SK-N-SH (cell line): ENCODE measurements around the gene SORL1. TPM values are rescaled to one million over a fixed set of nuclear protein-coding genes. Genes with fewer than 3 reads are reported as not detected.

ENCODE experiments used
- CTCF ChIA-PET: fragments of 300-600, 350-600 bp; formaldehyde crosslinking; extraction: SDS; loops from one replicate; lab custom pipeline; 2021; lab: Yijun Ruan, JAX
- POLR2A ChIA-PET: fragments of 350-600 bp; sonication (Branson Sonifier 250); formaldehyde crosslinking; extraction: SDS; loops from one replicate; lab custom pipeline; 2020; ENCODE audit warnings: antibody characterized with exemption, inconsistent platforms; lab: Yijun Ruan, JAX
- DNase-seq: peaks from one replicate; pipeline ENCODE4 v3.0.0; 2012
- H2AFZ ChIP-seq: fragments of 200-600 bp; sonication (generic); 2 replicates; pipeline ENCODE4 v1.8.1; 2016; ENCODE audit warnings: antibody characterized with exemption, mild to moderate bottlenecking, low read depth
- H3F3A ChIP-seq: fragments of 200-600 bp; sonication (generic); replicated peaks from 2 replicates; pipeline ENCODE3; 2016; ENCODE audit warnings: antibody characterized with exemption, mild to moderate bottlenecking; ENCODE audit not compliant: insufficient read depth
- H3K27ac ChIP-seq, 2 experiments: fragments of 200-500 bp in 1 of 2; fragments of 200-600 bp in 1 of 2; sonication (Bioruptor generic) in 1 of 2; sonication (generic), shearing (Covaris generic) in 1 of 2; 2 replicates each; pipeline versions ENCODE4 v1.5.1 to v1.6.1; 2014 to 2016; ENCODE audit warnings: low read depth in 2 of 2, inconsistent platforms in 1 of 2, low read length in 1 of 2, mild to moderate bottlenecking in 1 of 2, mixed read lengths in 1 of 2
- H3K27me3 ChIP-seq: fragments of 200-600 bp; sonication (generic), shearing (Covaris generic); 2 replicates; pipeline ENCODE4 v1.6.1; 2016; ENCODE audit warnings: mixed run types; ENCODE audit not compliant: insufficient read depth
- H3K36me3 ChIP-seq, 2 experiments: fragments of 200-500 bp in 1 of 2; fragments of 200-600 bp in 1 of 2; sonication (Bioruptor generic) in 1 of 2; sonication (generic) in 1 of 2; replicated peaks in 1 of 2; 2 replicates each; pipeline versions ENCODE3 to v1.5.1; 2014 to 2016; ENCODE audit warnings: low read length in 1 of 2, mild to moderate bottlenecking in 1 of 2; ENCODE audit not compliant: insufficient read depth in 2 of 2, control insufficient read depth in 1 of 2
- H3K4me1 ChIP-seq, 2 experiments: fragments of 200-500 bp in 1 of 2; fragments of 200-600 bp in 1 of 2; sonication (Bioruptor generic) in 1 of 2; sonication (generic), shearing (Covaris generic) in 1 of 2; 2 replicates each; pipeline versions ENCODE4 v1.5.1 to v1.6.1; 2014 to 2016; ENCODE audit warnings: low read depth in 1 of 2, low read length in 1 of 2, mixed run types in 1 of 2; ENCODE audit not compliant: insufficient read depth in 2 of 2, control insufficient read depth in 1 of 2
- H3K4me2 ChIP-seq: fragments of 200-600 bp; sonication (generic), shearing (Covaris generic); 2 replicates; pipeline ENCODE4 v1.6.1; 2017; ENCODE audit warnings: mixed run types
- H3K4me3 ChIP-seq, 2 experiments: fragments of 200-500 bp in 1 of 2; fragments of 200-600 bp in 1 of 2; sonication (Bioruptor generic) in 1 of 2; sonication (generic), shearing (Covaris generic) in 1 of 2; 2 replicates each; pipeline versions ENCODE4 v1.5.1 to v1.8.1; 2014 to 2016; ENCODE audit warnings: low read depth in 2 of 2, inconsistent platforms in 1 of 2, low read length in 1 of 2, mild to moderate bottlenecking in 1 of 2, mixed read lengths in 1 of 2, moderate library complexity in 1 of 2
- H3K79me2 ChIP-seq: fragments of 200-600 bp; sonication (generic); 2 replicates; pipeline ENCODE4 v1.8.1; 2017; ENCODE audit warnings: mild to moderate bottlenecking; ENCODE audit not compliant: insufficient read depth
- H3K9ac ChIP-seq: fragments of 200-600 bp; sonication (generic); 2 replicates; pipeline ENCODE4 v1.6.1; 2017; ENCODE audit warnings: mixed run types
- H3K9me2 ChIP-seq: fragments of 200-600 bp; sonication (generic); 2 replicates; pipeline ENCODE4 v1.6.1; 2017; ENCODE audit warnings: mixed run types
- H3K9me3 ChIP-seq: fragments of 200-600 bp; sonication (generic); 2 replicates; pipeline ENCODE4 v1.6.1; 2017; ENCODE audit warnings: mixed run types, mild to moderate bottlenecking, moderate library complexity
- H4K20me1 ChIP-seq: fragments of 200-600 bp; sonication (generic); 2 replicates; pipeline ENCODE4 v1.6.1; 2017; ENCODE audit warnings: mild to moderate bottlenecking, mixed run types; ENCODE audit not compliant: insufficient read depth
- CHD2 ChIP-seq: fragments of 150-350 bp; IDR thresholded peaks from 2 replicates; pipeline ENCODE4 v1.6.1; 2018; ENCODE audit warnings: low read length; ENCODE audit not compliant: partially characterized antibody
- CTCF ChIP-seq: fragments of 200-600 bp; sonication (generic); IDR thresholded peaks from 2 replicates; pipeline ENCODE4 v1.6.1; 2017; ENCODE audit warnings: antibody characterized with exemption, mild to moderate bottlenecking, moderate library complexity
- ELF1 ChIP-seq: IDR thresholded peaks from 2 replicates; pipeline ENCODE4 v1.4.0; 2012
- FOXJ3 ChIP-seq: sonication (generic); formaldehyde crosslinking; IDR thresholded peaks from 2 replicates; pipeline ENCODE4 v1.5.1; 2020; ENCODE audit warnings: mild to moderate bottlenecking, missing genetic modification reagents
- GABPA ChIP-seq: IDR thresholded peaks from 2 replicates; pipeline ENCODE4 v1.4.0; 2012; ENCODE audit warnings: low read depth, mild to moderate bottlenecking
- GATA2 ChIP-seq: sonication (generic); formaldehyde crosslinking; IDR thresholded peaks from 2 replicates; pipeline ENCODE4 v1.5.0; 2020; ENCODE audit warnings: mild to moderate bottlenecking, missing genetic modification reagents
- IRF3 ChIP-seq: fragments of 150-350 bp; IDR thresholded peaks from 2 replicates; pipeline ENCODE4 v1.6.1; 2016; ENCODE audit warnings: mild to moderate bottlenecking, low read depth, low read length
- JUND ChIP-seq: IDR thresholded peaks from 2 replicates; pipeline ENCODE4 v1.4.0; 2012
- MXI1 ChIP-seq: IDR thresholded peaks from 2 replicates; pipeline ENCODE4 v1.6.1; 2012; ENCODE audit warnings: mild to moderate bottlenecking, low read depth, low read length, improper control_type of control experiment
- NRF1 ChIP-seq: IDR thresholded peaks from 2 replicates; pipeline ENCODE4 v1.6.1; 2012; ENCODE audit warnings: low read depth, mild to moderate bottlenecking, low read length
- RCOR1 ChIP-seq: fragments of 150-350 bp; IDR thresholded peaks from 2 replicates; pipeline ENCODE4 v1.6.1; 2017; ENCODE audit warnings: antibody characterized with exemption, low read length
- RXRA ChIP-seq: IDR thresholded peaks from 2 replicates; pipeline ENCODE4 v1.4.0; 2012; ENCODE audit warnings: low read depth, mild to moderate bottlenecking, borderline replicate concordance
- TAF1 ChIP-seq: IDR thresholded peaks from 2 replicates; pipeline ENCODE4 v1.6.1; 2012; ENCODE audit warnings: low read depth, mild to moderate bottlenecking, low read length, moderate library complexity, borderline replicate concordance
- USF2 ChIP-seq: fragments of 150-350 bp; IDR thresholded peaks from 2 replicates; pipeline ENCODE4 v1.6.1; 2017; ENCODE audit warnings: antibody characterized with exemption, low read length, low read depth, borderline replicate concordance
- ZBTB33 ChIP-seq: IDR thresholded peaks from 2 replicates; pipeline ENCODE4 v1.4.0; 2012; ENCODE audit warnings: low read depth, borderline replicate concordance
- WGBS: methylation state at CpG from one replicate; pipeline ENCODE4 v1.1.6; 2017; ENCODE audit warnings: low lambda C conversion rate; 5-methylcytosine and 5-hydroxymethylcytosine counted together
- polyA plus RNA-seq, 3 experiments: library from polyadenylated mRNA; depleted of rRNA; stranded (reverse); fragments of >200 nt; gene quantifications; 2 replicates each; pipeline ENCODE4 v1.2.3, GENCODE V29; 2012

Gene SORL1
- polyA plus RNA-seq, 1 of the 3 experiments (the other 2 are of a cell fraction): 7.1 TPM

GRCh38 chr11:121645001-121645400 lies 192.9 kb downstream of the SORL1 start:
- Histone ChIP-seq H3K9ac (no peak overlapping the region), H3K9me2 (no peaks in the 10 kb centered on the region), H2AFZ (no peak overlapping the region), H3F3A (no peaks in the 10 kb centered on the region), H3K4me2 (no peak overlapping the region), H3K4me3 (no peak overlapping the region), H3K4me1 (no peaks in the 10 kb centered on the region; a peak in 1 of 4 replicates), H3K36me3 (no peaks in the 10 kb centered on the region), H3K79me2 (no peaks in the 10 kb centered on the region), H3K9me3 (no peaks in the 10 kb centered on the region), H3K27me3 (no peaks in the 10 kb centered on the region), H4K20me1 (no peaks in the 10 kb centered on the region), H3K27ac (no peak overlapping the region)
- ChIA-PET POLR2A (no interaction called here), CTCF (interaction anchor here (0.6 to 3.6 kb wide), 6 partner anchors 8 to 1198 kb away, joined by 3 to 25 read pairs (median 3); no protein-coding TSS in a partner anchor)
- TF ChIP-seq NRF1: no peak
- TF ChIP-seq FOXJ3 (CRISPR knock-in tag): no peak
- no peak for TF ChIP-seq GATA2 (CRISPR knock-in tag)
- TF ChIP-seq CTCF: no peak
- no peak for TF ChIP-seq IRF3
- TF ChIP-seq CHD2: no peak
- TF ChIP-seq GABPA: no peak
- no peak for TF ChIP-seq USF2
- TF ChIP-seq JUND: no peak
- TF ChIP-seq RCOR1: no peak
- TF ChIP-seq ZBTB33: no peak
- TF ChIP-seq RXRA: no peak
- TF ChIP-seq TAF1: no peak
- no peak for TF ChIP-seq MXI1
- TF ChIP-seq ELF1: no peak
- WGBS: 78% methylated on average over 2 of the region's 2 CpGs
- DNase-seq: no peak
